Stimulated activated CD8-positive, alpha-beta memory T cell treated with anti-CD3 and anti-CD28 coated beads, Interleukin-7, amount 100 ng/mL, for 1 hour (primary cell): Measurements from ENCODE around the gene FOLH1.
"Not testable (repeated sequence)": the region's sequence is repeated elsewhere in the genome, so short reads cannot be mapped to it uniquely, and the experiment has no call there.

Source experiments
- DNase-seq, 2 donors: peaks; one replicate each; pipeline ENCODE4 v3.0.0-alpha.2; 2020; ENCODE audit warnings: low read depth in 2 of 2

FOLH1 gene

DNA sequence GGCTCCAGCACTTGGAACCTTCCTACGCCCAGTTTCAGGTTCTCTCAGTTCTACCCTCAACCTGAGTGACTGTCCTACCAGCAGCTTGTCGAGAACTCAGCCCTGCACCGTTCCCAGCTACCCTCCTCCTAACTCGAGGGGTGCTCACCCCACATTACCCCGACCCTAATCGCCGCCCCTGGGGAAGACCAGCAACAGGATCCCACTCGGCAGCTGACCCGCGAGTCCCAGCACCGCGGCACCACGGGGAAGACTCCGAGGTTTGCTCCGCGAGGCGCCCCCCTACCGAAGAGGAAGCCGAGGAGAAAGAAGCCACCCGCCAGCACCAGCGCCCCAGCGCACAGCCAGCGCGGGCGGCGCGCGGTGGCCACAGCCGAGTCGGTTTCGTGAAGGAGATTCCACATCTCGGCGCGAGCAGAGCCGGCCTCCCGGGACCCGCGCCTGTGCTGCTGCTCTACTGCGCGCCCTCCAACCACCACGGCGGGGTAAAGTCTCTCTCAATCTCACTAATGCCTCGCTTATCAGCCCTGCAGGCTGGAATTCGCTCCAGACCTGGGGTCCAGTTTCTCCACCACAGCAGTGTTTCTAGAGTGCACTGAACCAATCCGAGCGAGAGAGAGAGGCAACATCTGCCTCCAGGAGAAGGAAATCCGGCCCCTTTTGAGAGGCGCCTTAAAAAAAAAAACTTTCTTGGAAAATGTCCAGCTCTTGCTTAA lies at the start of gene FOLH1:
Gene FOLH1, minus strand, starts transcription at position 597 of the 716 bp plus-strand sequence. Its CDS starts 193 bp downstream, at position 404.
- no peak for DNase-seq

DNA sequence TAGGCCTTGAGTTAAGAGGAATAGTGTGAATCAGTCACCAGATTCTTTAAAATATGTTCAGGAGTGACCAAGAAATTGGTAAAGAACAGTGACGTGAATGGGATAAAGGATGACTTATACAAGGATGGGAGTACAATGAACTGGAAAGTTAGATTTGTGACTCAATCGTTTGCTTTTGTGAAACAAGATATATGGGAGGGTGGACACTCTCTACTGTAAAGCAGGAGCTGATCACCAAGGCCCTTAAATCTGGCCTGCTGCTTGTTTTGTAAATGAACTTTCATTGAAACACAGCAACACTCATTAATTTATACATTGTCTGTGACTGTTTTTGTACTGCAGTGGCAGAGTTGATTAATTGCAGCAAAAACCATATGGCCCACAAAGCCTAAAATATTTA lies 46.7 kb upstream of the FOLH1 start:
- DNase-seq = not testable (repeated sequence)

DNA sequence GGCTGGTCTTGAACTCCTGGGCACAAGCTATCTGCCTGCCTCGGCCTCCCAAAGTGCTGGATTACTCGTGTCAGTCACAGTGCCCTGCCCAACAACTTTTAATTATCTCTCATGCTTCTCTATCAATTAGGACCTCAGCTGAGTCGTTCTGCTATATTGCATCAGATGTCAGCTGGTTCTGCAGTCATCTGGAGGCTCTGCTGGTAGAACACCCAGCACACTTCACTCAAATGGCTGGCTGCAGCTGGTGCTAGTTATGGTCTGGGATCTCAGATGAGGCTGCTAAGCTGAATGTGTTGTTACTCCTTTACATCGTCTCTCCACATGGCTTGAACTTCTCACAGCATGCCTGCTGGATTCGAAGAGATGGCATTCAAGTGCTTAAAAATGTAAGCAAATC lies 42.8 kb upstream of the FOLH1 start:
- DNase-seq = not testable (repeated sequence)

DNA sequence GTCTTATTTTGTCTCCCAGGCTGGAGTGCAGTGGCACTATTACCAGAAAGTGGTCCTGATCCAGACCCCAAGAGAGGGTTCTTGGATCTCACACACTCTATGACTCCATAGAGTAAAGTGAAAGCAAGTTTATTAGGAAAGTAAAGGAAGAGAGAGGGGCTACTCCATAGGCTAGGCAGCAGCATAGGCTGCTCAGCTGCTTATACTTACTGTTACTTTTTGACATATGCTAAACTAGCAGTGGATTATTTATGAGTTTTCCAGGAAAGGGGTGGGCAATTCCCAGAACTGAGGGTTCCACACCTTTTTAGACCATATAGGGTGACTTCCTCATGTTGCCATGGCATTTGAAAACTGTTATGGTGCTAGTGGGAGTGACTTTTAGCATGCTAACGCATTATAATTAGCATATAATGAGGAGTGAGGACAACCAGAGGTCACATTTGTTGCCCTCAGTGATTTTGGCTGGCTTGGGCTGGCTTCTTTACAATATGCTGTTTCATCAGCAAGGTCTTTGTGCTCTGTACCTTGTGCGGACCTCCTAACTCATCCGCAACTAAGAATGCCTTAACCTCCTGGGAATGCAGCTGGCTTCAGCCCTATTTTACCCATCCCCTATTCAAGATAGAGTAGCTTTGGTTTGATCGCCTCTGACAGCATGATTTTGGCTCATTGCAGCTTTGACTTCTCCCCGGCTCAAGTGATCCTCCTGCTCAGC lies 42.2 kb upstream of the FOLH1 start:
- not testable (repeated sequence) for DNase-seq

DNA sequence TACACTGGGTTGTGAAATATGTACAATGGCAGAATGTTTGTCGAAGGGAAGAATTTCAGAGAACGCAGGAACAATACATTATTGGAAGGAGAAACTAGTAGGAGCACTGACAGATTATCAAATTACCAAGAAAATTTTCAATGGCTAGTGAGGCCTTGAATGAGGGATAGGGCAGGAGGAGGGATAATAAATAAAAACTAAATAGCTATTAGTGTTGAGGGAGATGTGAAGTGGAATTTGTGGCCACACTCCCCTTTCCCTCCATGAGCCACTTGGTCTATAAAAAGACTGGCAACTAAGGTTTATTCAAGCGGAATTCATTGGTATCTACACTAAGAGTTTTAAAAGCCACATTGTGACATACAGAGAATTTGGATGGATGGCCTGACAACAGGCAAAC lies 41.0 kb upstream of the FOLH1 start:
- DNase-seq = not testable (repeated sequence)

DNA sequence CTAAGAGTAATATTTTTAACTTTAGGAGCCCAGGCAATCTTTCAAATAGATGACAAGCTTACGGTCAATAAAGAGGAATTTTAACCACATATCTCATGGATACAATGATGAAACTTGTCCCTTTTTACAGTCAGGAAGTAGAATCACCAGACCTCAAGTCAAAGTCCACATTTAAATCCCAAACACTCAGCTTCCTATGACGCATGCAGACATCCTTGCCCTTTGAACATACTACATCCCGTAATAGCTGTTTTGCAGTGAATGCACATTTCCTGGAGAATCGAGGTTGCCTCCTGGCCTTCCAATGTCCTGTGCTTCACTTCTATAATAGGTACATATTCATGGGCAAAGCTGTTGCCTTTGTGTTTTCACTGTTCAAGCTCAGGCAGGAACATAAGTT lies 25.3 kb upstream of the FOLH1 start:
- DNase-seq = not testable (repeated sequence)

DNA sequence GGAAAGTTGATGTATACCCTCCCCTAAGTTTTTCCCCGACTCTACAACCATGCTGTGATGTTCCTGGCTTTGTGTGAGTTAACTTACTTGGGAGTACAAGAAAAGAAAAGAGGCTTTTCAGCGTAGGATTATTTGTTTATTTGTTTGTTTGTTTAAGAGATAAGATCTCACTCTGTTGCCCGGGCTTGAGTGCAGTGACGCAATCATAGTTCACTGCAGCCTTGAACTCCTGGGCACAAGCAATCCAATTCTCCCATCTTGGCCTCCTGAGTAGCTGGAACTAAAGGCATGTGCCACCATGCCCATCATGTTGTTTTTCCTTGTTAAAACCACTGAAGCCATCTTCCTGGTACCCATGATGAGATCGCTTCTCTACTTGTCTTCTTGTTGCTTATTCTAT lies 24.6 kb upstream of the FOLH1 start:
- not testable (repeated sequence) for DNase-seq

DNA sequence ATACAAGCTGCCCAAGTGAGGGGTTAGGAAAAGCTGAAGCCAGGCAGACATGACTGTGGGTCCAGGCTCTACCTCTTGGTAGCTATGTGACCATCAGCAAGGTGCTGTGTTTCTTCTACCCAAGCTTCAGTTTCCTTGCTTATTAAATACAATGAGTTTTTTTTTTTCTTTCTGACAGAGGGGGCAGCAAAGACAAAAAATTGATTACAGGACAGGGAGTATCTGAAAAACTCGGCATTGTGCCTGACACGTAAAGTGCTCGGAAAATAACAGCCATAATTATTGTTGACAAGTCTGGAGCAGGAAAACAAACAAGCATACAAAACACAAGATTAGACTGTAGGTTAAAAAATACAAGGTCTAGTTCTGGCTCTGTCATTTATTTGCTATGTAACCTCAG lies 23.3 kb upstream of the FOLH1 start:
- not testable (repeated sequence) for DNase-seq

DNA sequence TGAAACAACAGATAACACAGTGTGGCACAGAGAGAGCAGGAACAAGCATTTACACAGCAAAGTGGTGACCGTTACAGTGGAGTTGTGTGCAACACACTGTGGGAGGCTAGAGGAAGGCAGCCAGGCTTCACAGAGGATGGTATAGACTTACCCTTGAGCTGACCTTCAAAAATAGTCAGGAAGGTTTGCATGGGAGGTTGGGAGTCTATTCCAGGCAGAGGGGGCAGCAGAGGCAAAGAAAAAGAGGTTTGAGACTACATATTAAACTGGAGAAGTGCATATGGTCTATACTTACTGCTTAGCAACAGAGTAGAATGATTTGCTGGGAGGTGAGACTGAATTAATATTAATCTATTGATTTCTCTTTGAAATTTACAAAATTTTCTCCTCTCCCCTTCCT lies 22.1 kb upstream of the FOLH1 start:
- DNase-seq = not testable (repeated sequence)

DNA sequence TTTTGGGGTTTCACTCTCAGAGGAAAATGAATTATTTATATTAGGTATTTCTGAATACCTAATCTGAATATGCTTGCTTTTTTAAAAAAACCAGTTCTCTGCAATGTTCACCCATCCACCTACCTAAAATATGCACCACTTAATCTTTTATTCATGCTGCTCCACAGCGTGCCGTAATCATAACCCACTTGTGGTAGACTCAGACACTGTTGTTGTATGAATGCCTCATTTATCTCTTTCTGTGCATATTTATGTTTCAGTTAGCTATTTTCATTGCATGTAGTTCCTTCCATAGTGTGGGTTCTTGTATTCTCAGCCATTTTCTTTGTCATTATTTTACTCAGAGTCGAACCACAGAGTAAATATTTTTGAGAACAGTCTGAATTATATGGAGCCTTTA lies 21.6 kb upstream of the FOLH1 start:
- not testable (repeated sequence) for DNase-seq

DNA sequence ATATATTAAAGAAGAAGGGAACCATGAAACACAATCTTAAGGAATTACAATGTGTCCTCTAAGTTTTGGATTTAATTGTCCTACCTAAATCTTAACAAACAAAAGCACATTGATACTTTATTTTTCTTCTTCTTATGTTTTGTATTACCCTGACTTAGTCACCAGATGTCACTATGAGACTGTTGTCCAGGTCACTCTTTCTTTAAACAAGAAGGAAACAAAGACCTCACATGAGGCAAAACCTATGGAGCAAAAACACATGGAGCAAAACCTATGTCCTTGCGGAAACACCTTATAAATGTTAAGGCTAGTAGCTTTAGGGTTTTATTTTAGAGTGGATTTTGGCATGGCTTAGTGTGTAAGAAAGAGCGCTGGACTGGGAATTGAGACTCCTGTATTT lies 20.7 kb upstream of the FOLH1 start:
- not testable (repeated sequence) for DNase-seq

DNA sequence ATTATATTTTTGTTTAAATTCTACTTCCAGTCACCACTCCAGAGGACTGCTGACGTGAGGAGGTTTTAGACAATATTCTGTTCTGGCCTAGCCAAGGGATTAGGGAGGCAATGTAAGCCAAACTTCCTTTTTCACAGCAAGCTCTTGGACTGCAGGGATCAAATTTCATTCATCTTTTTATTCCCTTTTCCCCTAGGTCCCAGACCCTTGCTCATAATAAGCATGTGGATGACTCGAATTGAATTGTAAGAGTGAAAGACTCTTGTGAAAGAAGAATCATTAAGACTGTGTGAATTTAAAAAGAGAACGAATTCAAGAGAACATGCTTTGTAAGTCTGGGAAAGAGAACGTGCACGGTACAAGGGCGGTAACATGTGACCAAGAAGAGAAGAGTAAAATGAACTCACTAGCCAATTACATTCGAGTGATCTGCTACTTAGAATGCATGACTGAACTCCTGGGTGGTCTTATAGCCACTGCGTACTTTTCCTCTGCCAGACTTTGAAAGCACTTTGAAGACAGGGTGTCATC lies 16.9 kb upstream of the FOLH1 start:
- not testable (repeated sequence) for DNase-seq

DNA sequence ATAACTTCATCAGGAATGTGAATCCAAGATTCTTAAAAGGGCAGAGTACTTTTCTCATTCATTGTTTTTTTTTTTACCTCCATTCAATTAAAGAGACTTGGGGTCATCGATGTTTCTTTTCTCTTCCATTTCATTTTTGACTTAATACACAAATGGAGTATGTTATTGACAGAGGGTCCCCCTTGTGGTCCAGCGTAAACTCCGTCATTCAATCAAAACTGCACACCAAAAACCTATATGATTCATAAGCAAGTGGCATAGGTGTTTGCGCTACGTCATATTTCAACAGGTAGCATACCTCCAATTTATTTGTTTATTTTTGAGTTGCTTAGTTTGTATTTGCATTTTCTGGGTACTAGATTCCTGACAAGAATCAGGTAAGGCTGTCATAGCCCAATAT lies 12.7 kb upstream of the FOLH1 start:
- DNase-seq = no peak

DNA sequence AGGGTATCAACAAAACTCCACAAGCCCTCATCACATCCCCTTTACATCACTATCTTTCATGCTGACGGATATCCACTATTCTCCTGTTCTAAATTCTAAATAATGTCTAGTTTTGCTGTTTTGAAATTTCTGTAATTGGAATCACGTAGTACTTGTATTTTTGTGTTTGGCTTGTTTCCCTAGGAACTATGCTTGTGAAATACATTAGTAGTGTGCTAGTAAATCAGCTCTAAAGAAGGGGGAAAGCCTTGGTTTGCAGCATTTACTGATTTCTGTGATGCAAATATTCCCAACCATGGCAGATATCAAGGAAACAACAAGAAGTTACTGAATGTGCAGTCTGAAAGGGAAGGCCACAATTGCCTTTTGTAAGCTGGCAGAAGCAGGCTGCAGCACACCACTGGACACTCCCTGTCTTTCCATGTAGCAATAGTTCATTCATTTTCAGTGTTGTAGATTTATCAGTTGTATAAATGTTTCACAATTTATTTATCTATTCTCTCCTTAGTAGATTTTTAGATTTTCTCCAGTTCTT lies 4.7 kb upstream of the FOLH1 start:
- DNase-seq = no peak

DNA sequence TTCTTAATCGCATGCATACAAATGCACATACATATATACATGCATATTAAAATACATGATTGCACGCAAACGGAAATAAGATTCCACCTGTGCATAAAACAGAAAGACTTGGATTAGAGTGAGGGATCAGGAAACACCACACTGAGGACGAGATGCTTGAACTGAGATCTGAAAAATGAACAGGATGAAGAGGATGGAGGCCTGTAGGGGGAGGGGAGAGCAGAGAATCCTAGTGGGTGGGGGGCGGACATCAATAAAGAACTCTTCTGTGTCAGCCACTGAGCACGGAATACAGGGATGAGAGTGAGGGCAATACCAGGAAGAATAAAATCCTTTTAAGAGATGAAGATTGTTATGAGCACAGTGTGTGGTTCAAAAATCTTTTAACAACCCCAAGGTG lies 1.4 kb downstream of the FOLH1 start:
- DNase-seq = not testable (repeated sequence)

DNA sequence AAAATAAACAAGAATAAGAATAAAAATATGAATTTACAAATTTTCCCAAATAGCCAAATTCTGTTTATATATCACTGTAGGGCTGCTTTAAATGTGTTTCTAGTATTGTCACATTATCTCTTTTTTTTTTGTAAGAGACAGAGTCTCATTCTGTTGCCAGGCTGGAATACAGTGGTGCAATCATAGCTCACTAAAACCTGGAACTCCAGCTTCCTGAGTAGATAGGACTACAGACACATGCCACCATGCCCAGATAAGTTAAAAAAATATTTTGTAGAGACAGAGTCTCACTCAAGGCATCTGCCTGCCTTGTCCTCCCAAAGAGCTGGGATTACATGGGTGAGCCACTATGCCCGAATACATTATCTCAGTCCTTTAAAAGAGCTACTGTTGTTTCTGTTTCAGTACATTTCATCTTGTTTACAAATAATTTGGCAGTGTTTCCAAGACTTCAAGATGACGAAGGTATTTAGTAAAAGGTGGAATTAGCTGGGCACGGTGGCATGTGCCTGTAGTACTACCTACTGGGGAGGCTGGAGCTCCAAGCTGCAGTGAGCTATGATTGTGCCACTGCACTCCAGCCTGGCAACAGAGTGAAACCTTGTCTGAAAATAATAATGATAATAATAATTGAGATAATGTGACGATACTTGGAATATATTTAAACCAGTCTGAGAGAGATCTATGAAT lies 6.0 kb downstream of the FOLH1 start:
- DNase-seq = no peak

DNA sequence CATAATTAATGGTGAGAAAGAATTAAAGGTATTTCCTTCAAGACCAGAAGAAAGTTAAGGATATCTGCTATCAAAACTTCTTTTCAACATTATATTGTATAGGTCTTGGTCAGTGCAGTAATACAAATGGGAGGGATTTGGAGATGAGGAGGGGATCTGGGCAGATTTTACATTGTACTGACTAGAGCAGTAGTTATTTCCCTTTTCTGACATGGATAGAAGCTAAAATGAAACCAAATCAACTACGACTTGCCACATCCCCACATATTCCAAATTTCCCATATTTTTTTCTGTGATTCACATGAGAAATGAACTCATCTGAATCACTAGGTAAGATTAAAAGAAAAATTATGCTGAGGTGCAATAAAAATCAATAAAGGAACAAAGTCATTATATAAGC lies 11.6 kb downstream of the FOLH1 start:
- DNase-seq = not testable (repeated sequence)

DNA sequence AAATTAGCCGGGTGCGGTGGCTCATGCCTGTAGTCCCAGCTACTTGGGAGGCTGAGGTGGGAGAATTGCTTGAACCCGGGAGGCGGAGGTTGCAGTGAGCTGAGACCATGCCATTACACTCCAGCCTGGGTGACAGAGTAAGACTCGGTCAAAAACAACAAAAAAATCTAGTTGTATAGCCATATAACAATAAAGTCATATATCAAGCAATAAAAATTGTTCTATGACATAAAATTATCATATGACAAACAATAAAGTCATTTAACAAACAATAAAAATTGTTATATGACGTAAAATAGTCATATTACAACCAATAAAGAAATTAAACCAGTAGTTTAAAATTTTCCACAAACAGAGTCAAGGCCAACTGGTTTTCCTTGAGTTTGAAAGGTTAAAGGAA lies 12.4 kb downstream of the FOLH1 start:
- DNase-seq = not testable (repeated sequence)

DNA sequence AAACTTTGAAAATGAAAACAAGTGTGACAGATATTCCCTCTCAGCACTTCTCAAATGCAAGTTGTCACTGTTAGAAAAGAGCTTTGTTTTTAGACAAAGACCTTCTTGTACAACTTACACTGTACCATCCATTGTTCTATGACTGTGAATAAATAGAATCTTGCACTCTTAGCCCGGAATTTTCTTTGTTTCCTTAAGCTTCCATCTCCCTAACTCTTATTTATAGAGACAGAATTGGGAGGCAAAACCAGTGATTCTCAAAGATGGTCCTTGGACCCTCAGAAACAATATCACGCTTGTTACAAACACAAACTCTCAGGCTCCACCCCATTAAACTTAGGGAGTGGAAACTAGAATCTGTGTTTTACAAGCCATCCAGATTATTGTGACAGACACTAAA lies 18.1 kb downstream of the FOLH1 start:
- DNase-seq = not testable (repeated sequence)

DNA sequence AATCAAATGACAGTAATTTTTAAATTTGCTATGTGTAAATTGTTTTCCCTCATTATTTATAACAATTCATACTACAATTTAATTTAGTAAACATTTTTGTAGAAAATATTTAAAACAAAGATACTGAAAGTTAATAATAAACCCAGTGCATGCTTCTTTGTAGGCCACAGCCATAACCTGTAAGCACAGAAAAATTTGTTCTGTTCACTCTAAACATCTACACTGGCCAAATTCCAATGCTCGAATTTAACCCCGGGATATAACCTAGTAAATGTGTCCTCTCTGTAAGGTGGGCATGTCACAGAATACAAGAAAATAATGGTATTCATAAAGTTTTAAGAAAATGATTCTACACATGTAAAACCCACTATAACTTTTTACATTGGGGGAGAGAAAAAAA lies 22.2 kb downstream of the FOLH1 start:
- DNase-seq = not testable (repeated sequence)

DNA sequence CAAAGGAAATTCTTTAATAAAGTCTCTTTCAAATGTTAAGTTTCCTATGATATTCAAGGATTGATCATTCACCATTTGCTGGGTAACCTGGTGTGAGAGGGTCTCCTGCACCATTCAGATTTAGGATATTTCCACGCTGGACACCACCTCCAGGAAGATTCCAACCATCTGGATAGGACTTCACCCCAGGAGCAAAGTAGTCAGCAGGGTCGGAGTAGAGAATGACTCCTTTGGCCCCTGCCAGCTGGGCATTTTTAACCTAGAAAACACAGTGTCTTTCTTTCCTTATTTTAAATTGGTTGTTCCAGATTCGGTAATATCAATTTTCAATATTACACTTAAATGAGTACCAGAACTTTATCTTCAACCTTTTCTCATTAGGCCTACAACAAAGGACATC lies 22.8 kb downstream of the FOLH1 start:
- not testable (repeated sequence) for DNase-seq

DNA sequence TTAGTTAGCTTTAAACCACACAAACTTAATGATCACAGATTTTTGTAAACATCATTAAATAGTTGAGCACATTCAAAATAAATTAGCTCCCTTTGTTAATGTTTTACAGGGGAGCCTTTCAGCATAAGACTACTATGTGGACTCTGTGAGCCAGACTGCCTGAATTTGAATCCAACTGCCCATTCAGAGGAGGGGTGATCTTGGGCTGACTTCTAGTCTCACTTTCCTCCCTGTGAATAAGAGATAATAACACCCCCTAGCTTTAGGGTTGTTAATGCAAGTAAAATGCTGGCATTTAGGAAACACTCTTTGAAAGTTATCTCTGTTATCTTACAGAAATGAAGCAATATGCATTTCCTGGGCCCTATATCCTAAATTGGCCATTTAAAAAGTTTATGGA lies 23.6 kb downstream of the FOLH1 start:
- DNase-seq = not testable (repeated sequence)
